GM18511 (cell line): ENCODE data around the gene TMEM19.

Source experiments
- ATAC-seq: cut with Tn5 transposase; IDR thresholded peaks from one replicate; pipeline ENCODE4 v1.9.1; 2021; ENCODE audit warnings: mild to moderate bottlenecking, moderate library complexity; ENCODE audit not compliant: unreplicated experiment

TMEM19 gene

DNA sequence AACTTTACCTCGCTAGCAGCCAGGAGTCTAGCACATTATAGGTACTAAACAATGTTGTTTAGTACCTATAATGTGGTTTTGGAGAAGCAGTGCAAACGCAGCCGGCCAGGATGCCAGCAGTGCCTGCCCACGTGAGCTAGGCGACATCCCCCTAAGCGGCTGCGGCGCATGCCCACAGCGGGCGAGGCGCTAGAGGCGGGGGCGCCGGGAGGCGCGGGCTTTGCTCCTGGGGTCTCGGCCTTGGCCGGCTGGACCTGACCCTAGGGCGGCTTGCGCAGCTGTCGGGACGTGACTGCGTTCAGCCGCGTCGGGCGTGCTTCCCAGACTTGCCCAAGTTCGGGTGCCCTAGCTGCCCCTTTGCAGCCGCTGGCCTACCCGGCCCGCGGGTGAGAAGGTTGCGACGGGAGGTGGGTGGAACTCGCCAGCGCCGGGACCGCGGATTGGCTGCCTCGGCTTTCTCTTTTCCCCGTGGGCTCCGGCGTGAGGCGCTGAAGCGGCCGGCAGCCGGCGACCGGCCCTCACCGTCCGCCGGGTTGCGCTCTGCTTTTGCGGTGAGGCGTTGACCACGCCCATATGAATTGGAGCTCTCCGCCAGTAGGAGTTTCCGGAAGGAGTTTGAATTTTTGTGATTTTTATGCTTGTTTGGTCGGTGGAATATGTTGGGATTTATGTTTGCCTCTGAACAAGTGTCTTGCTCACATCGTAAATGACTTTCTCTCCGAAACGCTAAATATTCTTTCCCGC is at the start of gene TMEM19:
Gene TMEM19 (plus strand): TSS at position 169 of the 744 bp plus-strand sequence. CDS start 599 bp downstream, outside the sequence.
- ATAC-seq = peak; percentile 89

DNA sequence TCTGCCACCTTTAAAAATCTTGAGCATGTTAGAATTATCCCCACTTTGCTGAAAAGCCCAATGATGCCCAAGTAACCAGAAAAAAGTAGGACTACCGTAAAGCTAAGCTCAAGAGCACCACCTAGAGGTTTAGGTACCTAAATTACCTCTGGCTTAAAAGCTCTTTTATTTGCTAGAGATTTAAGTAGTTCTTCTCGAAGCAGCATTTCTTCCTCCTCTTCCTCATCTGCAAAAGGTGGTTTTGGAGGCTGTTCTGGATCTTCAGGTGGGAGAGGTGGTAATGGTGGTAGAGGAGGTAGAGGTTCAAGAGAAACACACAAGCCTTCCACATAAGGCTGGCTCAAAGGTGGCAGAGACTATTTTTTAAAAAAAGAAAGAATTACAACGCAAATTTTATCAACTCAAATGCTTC is 49.2 kb upstream of the TMEM19 start:
- peak; percentile 78 for ATAC-seq

DNA sequence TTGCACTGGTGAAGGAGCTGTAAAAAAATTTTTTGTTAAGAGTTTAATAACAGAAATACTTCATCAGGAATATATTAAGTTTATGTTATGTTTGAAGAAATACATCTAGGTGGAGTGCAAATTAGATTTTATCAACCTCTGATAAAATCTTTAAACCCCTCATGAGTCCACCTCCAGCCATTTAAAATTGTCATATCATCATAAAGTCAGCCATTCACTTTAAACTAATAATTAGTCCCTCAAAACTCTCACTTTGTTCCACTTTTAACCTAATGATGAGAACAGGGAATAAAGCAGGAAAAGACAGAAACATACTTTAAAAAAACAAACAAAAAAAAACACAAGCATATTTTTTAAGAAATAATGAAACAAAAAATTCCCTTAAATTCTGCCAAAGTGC is 47.4 kb upstream of the TMEM19 start:
- no peak for ATAC-seq

DNA sequence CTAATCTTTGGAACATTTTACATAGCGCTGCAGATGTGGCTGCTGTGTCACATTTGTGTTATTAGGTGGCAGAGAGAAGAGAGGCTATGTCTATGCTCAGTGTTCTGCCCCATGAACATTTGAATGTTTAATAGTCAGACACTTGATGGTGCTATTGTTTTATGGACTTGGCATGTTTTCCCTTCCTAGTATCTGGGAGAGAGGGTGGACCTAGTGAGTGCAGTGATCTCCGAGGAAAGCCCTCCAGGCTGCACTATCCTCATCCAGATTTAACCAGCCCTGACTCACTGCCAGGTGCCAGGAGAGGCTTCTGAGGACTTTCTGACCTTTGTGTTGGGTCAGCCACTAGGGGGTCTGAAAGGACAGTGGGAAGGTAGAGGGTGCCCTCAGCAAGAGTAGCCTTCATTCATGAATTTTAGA is 46.5 kb upstream of the TMEM19 start:
- peak; percentile 54 for ATAC-seq

DNA sequence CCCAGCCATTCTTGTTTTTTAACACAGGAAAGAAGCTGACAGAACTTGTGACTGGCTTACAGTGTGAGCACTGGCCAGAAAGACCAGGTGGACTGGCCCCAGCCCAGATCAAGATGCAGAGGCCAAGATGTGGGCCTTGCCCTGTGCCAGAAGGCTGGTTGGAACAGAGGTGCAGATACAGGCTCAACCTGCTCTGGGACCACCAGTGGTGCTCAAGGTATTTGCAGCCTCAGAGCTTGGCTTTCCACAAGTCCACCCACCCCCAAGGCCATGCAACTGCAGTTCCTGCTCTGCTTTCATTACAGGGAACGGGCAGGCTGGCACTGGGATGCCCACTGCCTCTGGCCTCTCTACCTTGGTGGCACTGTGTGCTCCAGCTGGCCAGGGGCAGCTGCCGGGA is 45.6 kb upstream of the TMEM19 start:
- ATAC-seq = no peak

DNA sequence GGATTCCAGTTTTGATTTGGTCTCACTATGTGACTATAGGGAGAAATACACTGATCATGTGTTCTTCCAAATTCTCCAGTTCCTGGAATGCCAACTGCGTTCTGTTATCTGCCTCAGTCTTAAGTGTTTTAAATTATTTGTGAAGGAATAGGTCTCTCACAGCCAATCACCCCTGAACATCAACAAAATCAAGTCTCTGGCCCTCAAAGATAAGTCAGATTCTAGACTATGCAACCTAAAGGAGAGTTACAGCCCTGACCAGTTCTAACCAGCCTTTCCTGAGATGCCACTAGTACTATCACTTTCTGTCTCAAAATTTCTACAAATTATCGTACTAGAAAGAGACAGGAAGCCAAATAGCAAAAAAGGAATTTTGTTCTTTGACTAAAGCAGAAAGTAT is 44.5 kb upstream of the TMEM19 start:
- ATAC-seq = no peak

DNA sequence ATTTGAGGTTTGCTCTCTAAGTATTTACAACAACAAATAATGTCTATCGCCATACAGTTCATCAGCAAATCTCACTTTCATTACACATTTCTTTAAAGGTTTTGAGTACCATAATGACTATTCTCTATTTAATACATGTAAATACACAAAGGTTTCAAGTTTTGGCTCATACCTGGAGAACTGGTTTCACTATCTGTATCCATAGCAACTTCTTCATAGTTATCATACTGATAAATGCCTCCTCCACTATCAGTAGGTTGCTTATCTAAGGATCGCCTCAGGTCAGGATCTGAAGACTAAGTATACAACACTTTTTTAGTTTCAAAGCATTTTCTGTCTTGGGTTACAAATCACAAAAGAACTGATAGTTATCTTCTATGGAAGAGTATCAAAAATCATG is 43.6 kb upstream of the TMEM19 start:
- ATAC-seq = peak; percentile 69

DNA sequence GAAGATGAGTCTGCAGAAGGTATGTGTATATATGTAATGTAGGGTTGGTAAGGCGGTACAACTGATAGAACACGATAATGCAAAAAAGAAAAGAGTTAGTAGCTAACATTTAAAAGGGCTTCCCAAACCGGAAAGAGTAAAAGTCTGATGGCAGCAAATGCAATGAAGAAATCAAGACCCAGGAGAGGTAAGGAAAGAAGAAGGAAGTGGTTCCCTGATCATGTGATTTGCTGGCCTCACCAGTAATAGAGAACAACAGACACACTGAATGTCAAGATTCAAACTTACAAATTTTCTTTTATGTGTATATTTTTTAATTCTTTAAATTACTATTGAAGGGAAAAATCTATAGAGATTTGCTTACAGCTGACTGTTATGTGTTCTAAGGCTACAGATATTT is 40.6 kb upstream of the TMEM19 start:
- ATAC-seq = no peak

DNA sequence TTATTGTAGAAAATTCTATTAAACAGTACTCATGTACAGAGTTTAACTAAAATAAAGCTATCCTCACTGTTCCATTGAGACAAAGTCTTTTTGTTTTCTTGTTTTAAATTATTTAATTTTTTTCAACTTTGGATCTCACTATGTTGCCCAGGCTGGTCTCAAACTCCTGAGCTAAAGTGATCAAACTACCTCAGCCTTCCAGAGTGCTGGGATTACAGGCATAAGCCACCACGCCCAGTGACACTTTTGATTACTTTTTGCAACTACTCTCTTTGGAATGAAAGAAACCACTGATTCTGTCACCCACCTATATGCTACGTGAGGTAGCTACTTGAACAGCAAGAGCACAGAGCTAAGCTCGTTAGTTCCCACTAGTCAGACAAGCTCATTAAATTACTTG is 39.4 kb upstream of the TMEM19 start:
- ATAC-seq = no peak

DNA sequence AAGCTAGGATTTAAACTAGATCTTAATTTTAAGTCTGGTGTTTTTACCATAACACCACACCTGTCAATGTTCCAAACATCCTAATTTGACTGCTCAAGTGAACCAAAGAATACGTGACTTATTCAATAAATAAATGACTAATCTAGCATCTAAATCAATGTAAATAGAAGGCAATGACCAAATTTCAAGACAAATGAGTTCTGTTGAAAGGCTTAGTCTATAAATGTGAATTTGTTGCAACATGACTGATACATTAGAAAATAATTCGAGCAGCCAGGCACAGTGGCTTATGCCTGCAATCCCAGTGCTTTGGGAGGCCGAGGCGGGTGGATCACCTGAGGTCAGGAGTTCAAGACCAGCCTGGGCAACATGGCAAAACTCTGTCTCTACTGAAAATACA is 37.3 kb upstream of the TMEM19 start:
- no peak for ATAC-seq

DNA sequence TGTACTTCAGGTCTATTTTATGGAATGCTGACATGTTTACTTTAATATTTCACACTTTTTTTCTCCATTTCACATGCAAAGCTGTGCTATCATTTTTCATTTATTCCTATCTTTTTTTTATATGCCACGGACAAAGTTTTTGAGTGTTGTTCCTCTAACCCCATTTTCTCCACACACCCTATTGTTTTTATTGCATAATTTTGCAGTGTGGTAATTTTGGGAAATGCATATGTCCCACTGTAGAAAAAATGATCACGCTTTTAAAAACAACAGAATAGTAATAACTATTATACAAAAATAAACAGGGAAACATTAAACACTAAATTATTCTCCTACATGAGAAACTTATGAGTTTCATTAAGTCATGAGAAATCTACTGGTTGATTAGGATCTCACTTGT is 36.5 kb upstream of the TMEM19 start:
- no peak for ATAC-seq

DNA sequence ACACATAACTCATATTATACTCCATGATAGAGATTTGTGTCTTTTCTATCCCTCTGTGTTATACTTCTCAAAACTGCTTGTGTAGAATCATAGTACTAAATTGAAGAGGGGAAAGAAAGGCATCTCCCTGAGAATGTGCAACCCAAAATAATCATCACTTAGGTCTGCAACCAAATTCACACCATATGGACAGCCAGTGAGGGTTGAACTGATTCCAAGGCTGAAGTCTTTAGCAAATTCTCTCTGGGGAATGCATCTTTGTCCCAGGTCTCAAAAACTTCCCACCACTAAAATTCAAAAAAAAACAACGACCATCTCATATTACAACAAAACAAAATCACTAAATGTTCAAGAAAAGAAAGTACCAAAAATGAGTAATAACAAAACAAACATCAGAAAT is 33.2 kb upstream of the TMEM19 start:
- no peak for ATAC-seq

DNA sequence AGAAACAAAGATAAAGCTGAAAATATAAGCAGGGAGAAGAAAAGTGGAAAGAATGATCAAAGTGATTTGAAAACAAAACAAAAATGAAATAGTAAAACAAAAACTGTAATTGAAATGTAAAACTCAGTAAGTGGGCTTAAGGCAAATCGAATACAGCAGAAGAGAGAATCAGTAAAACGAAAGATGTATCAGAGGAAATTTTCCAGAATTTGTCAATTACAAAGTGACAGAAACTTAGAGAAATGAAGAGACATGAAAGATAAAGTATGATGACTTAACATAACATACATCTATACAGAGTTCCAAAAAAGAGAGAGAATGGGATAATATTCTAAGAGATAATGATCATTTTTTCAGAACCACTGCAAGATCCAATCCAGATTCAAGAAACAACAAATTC is 32.7 kb upstream of the TMEM19 start:
- ATAC-seq = no peak

DNA sequence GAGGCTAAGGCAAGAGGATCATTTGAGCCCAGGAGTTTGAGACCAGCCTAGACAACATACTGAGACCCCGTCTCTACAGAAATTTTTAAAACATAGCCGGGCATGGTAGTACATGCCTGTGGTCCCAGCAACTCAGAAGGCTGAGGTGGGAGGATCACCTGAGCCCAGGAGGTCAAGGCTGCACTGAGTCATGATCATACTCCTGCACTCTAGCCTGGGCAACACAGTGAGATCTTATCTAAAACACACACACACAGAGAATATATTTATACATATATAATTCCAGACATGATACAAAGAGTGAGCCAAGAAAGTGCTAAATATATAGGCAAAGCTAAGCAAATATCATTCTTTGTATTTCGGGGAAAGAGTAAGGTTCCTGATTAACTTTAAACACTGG is 31.7 kb upstream of the TMEM19 start:
- no peak for ATAC-seq

DNA sequence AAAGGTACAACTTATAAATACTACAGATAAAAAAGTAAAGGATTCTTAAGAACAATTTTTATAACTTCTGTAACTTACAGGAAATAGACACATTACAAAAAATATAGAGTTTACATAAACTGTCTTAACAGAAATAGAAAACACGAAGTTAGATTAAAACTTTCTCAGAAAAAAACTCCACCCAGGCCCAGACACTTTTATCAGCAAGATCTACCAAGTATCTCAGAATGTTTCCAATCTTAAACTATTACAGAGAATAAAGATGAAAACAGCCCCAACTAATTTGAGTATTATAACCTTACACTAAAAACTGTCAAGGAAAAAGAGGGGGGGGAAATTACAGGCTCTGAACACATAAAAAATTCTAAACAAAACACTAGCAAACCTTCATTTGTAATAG is 30.4 kb upstream of the TMEM19 start:
- no peak for ATAC-seq

DNA sequence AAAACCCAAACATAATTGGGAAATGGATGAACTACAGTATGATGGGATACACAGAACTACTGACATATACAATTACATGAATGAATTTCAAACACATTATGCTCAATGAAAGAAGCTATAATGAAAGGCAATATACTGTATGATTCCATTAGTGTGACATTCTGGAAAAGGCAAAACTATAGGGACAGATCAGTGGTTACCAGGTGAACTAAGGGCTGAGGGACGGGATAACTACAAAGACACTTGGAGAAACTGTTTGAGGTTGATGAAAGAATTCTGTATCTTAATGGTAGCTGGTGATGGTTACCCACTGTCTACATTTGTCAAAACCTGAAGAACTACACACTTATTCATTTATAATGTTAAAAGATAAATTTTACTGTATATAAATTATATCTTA is 30.0 kb upstream of the TMEM19 start:
- ATAC-seq = no peak

DNA sequence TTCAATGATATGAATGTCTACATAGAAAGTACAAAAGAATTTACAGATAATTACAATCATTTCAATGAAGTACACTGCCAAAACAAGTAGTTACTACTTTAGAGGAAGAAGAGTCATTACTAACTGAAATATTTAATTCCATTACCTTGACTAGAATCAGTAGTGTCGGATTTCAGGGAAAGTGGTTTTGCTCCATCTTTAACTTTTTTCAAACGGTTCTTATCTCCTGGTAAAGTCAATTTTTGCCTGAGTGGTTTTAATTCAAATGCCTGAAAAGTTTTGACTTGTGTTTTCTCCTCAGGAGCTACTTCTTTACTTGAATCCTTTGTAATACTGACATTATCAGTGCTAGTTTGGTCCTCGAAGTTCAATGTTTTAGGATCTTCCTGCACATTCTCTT is 29.1 kb upstream of the TMEM19 start:
- ATAC-seq = no peak

DNA sequence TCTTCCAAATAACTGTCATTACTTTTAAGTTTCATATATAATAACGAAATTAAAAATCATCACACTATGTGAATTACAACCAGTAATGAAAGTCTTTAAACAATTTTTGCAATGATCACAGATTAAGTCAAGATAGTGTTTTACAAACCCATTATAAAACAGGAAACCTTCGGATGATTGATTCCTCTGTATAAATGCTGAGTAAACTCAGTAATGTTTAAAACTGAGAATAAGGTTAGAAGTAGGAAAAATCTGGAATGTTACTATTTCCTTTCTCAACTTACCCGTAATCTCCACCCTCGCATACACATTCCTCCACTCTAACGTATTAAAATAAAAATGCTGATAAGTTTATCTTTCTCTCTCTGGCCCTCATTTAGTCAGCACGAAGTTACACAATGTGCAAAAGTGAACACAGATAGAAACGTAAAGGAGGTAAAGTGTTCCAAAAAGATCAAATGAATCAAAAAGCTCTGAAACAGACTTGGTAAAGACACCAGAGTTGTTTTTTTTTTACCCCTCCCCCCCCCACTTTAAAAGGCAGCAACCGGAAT is 23.8 kb upstream of the TMEM19 start:
- no peak for ATAC-seq

DNA sequence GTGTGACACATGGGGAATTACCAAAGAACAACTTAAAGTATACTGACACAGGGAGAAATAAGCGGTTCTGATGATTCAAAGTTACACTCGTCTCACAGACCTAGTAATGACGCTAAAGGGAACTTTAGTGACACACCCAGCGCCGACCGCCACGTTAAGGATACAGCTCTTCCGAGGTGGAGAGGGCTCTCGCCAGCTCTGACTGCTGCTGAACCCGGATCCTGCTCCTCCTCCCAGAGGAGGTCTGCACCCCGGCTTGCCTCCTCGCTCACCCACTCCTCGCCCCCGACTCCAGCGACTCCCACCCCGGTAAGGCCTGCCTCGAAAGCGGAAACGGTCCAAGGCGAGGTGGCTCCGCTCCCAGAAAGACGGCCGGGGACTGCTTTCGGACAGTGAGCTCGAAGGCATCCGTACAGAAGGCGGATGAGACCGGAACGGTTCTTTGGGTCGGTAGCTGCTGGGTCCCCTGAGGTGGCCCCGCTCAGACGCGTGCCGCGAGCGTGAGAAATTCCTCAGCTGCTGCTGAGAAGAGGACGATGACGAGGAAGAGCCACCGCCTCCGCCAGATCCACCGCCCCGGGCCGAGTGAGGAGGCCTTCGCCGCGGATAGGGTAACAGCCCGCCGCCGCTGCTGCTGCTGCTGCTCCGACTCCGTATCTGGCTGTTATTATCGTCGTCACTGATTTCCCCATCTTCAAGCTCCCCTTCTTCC is 22.9 kb upstream of the TMEM19 start:
- peak; percentile 24 for ATAC-seq

DNA sequence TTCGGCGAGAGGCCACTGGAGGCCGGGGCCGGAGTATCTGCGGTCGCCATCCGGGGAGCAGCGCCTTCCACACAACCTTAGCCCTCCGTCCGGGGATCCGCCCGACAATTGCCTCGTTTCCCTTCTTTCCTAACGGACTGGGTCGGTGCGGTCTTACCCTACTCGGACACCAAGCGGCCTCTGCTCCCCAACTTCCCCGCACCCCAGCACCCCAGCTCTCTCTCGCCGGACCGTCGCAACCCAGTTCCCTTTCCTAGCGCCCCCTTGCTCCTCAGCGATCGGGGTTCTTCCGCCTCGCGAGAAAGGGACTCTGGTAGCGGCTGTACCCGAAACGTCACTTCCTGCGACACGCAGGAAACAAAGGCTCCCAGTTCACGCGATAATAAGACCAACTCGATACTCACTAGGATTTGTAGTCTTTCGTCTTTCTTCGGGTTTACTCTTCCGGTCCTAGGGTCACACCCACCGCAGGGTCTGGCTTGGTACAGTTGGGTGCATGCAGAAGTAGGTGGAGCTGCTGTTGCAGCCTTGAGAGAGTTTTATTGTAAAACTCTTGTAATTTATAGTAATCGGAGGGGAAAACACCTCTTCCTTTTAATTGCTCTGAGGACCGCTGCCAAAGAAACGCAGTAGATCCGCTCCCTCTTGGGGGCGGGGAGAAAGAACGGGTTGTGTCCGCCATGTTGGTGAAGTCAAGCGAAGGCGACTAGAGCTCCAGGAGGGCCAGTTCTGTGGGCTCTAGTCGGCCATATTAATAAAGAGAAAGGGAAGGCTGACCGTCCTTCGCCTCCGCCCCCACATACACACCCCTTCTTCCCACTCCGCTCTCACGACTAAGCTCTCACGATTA is 22.1 kb upstream of the TMEM19 start, which contains the start of the genes THAP2 and ZFC3H1:
Gene THAP2 (plus strand): TSS at position 741 of the 850 bp plus-strand sequence. CDS start 209 bp downstream, outside the sequence.
Gene ZFC3H1 (minus strand): TSS at position 288 of the 850 bp plus-strand sequence. CDS start 238 bp downstream, at position 50.
- peak; percentile 92 for ATAC-seq
